ENCODE measurements around the gene FRMD8. TPM values are rescaled to one million over a fixed set of nuclear protein-coding genes. Genes with fewer than 3 reads are reported as not detected.

Gene FRMD8
- total and polyA plus RNA-seq, 2 of the 8 experiments (the other 6 are each of a cell fraction or from before 2014, with no cell fraction given), result 15.0 to 19.2 TPM

DNA sequence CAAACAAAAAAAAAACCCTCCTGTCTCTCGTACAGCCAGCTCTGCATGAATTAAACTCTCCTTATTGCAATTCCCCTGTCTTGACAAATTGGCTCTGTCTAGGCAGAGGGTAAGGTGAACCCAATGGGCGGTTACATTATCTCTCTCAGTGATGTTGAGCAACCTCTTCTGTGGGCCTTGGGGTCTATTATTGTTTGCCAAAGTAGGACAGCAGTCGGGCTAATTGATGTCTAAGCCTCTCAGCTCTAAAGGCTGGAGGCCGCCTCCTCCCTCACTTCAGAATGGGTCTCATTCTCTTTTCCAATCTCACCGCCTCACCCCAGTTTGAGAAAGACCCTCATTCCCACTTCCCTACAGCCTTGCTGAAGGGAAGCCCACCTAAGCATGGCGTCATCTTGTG, 2.7 kb upstream of the FRMD8 start (continued):
- TF ChIP-seq, protein P1, sequence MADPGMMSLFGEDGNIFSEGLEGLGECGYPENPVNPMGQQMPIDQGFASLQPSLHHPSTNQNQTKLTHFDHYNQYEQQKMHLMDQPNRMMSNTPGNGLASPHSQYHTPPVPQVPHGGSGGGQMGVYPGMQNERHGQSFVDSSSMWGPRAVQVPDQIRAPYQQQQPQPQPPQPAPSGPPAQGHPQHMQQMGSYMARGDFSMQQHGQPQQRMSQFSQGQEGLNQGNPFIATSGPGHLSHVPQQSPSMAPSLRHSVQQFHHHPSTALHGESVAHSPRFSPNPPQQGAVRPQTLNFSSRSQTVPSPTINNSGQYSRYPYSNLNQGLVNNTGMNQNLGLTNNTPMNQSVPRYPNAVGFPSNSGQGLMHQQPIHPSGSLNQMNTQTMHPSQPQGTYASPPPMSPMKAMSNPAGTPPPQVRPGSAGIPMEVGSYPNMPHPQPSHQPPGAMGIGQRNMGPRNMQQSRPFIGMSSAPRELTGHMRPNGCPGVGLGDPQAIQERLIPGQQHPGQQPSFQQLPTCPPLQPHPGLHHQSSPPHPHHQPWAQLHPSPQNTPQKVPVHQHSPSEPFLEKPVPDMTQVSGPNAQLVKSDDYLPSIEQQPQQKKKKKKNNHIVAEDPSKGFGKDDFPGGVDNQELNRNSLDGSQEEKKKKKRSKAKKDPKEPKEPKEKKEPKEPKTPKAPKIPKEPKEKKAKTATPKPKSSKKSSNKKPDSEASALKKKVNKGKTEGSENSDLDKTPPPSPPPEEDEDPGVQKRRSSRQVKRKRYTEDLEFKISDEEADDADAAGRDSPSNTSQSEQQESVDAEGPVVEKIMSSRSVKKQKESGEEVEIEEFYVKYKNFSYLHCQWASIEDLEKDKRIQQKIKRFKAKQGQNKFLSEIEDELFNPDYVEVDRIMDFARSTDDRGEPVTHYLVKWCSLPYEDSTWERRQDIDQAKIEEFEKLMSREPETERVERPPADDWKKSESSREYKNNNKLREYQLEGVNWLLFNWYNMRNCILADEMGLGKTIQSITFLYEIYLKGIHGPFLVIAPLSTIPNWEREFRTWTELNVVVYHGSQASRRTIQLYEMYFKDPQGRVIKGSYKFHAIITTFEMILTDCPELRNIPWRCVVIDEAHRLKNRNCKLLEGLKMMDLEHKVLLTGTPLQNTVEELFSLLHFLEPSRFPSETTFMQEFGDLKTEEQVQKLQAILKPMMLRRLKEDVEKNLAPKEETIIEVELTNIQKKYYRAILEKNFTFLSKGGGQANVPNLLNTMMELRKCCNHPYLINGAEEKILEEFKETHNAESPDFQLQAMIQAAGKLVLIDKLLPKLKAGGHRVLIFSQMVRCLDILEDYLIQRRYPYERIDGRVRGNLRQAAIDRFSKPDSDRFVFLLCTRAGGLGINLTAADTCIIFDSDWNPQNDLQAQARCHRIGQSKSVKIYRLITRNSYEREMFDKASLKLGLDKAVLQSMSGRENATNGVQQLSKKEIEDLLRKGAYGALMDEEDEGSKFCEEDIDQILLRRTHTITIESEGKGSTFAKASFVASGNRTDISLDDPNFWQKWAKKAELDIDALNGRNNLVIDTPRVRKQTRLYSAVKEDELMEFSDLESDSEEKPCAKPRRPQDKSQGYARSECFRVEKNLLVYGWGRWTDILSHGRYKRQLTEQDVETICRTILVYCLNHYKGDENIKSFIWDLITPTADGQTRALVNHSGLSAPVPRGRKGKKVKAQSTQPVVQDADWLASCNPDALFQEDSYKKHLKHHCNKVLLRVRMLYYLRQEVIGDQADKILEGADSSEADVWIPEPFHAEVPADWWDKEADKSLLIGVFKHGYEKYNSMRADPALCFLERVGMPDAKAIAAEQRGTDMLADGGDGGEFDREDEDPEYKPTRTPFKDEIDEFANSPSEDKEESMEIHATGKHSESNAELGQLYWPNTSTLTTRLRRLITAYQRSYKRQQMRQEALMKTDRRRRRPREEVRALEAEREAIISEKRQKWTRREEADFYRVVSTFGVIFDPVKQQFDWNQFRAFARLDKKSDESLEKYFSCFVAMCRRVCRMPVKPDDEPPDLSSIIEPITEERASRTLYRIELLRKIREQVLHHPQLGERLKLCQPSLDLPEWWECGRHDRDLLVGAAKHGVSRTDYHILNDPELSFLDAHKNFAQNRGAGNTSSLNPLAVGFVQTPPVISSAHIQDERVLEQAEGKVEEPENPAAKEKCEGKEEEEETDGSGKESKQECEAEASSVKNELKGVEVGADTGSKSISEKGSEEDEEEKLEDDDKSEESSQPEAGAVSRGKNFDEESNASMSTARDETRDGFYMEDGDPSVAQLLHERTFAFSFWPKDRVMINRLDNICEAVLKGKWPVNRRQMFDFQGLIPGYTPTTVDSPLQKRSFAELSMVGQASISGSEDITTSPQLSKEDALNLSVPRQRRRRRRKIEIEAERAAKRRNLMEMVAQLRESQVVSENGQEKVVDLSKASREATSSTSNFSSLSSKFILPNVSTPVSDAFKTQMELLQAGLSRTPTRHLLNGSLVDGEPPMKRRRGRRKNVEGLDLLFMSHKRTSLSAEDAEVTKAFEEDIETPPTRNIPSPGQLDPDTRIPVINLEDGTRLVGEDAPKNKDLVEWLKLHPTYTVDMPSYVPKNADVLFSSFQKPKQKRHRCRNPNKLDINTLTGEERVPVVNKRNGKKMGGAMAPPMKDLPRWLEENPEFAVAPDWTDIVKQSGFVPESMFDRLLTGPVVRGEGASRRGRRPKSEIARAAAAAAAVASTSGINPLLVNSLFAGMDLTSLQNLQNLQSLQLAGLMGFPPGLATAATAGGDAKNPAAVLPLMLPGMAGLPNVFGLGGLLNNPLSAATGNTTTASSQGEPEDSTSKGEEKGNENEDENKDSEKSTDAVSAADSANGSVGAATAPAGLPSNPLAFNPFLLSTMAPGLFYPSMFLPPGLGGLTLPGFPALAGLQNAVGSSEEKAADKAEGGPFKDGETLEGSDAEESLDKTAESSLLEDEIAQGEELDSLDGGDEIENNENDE (IDR thresholded peaks at IDR 0.05; ENCODE audit: insufficient replicate concordance, low read length), result no peak

Measured in H1 (cell line).